Measurements from ENCODE around the gene CDADC1. TPM values are rescaled to one million over a fixed set of nuclear protein-coding genes. Genes with fewer than 3 reads are reported as not detected.

CDADC1 gene
- total RNA-seq (2021) (2.9 to 4.9 TPM (median 4.0 TPM) in 3 replicates), Bru-seq, nascent RNA (percentile 54 among the genes with signal in this experiment)
- long read RNA-seq, experiment 1, partial matches to known transcripts = 4 of 12 reads
- long read RNA-seq, experiment 1, other reads (novel, unspliced or antisense) = 5 of 12 reads
- long read RNA-seq, experiment 2, partial matches to known transcripts = 2 of 6 reads
- long read RNA-seq, experiment 2, other reads (novel, unspliced or antisense) = 2 of 6 reads
- long read RNA-seq, experiment 3, partial matches to known transcripts = 5 of 12 reads
- long read RNA-seq, experiment 3, other reads (novel, unspliced or antisense) = 4 of 12 reads

- peak; percentile 99 for DNase-seq (ENCODE audit: low spot score)
- ATAC-seq = peak; percentile 95
- TF ChIP-seq CREB1 (CRISPR knock-in tag; IDR thresholded peaks at IDR 0.05) = peak; percentile 74; the same call in 1 of the 2 replicates
- TF ChIP-seq USF2 (CRISPR knock-in tag; IDR thresholded peaks at IDR 0.05) = 0 out of 2 replicates have a peak, but pooled peaks have one; percentile 10
- TF ChIP-seq MAX (CRISPR knock-in tag; IDR thresholded peaks at IDR 0.05) = peak; percentile 45; the same call in 1 of the 2 replicates
- TF ChIP-seq E2F5 (CRISPR knock-in tag; IDR thresholded peaks at IDR 0.05) = peak; percentile 36; the same call in 1 of the 2 replicates
- no peak for TF ChIP-seq PRRX2 (CRISPR knock-in tag; IDR thresholded peaks at IDR 0.05)
- peak; percentile 99 for TF ChIP-seq CREM (CRISPR knock-in tag; IDR thresholded peaks at IDR 0.05)
- TF ChIP-seq FOXK1 (CRISPR knock-in tag; IDR thresholded peaks at IDR 0.05) = peak; percentile 78
- TF ChIP-seq USF1 (CRISPR knock-in tag; IDR thresholded peaks at IDR 0.05) = 0 out of 2 replicates have a peak, but pooled peaks have one; percentile 18
- no peak for TF ChIP-seq ZNF425 (CRISPR knock-in tag; conservative IDR thresholded peaks at IDR 0.05)
- TF ChIP-seq ZBTB21 (CRISPR knock-in tag; IDR thresholded peaks at IDR 0.05; ENCODE audit: borderline replicate concordance) = peak; percentile 32; the same call in 1 of the 2 replicates
- no peak for TF ChIP-seq AFF4 (CRISPR knock-in tag; IDR thresholded peaks at IDR 0.05; ENCODE audit: borderline replicate concordance)
- TF ChIP-seq PRDM15 (CRISPR knock-in tag; IDR thresholded peaks at IDR 0.05) = peak; percentile 98
- TF ChIP-seq SMAD4 (CRISPR knock-in tag; IDR thresholded peaks at IDR 0.05) = no peak
- TF ChIP-seq SP1 (CRISPR knock-in tag; conservative IDR thresholded peaks at IDR 0.05) = peak; percentile 93
- Mint-ChIP-seq H3K27me3 (ENCODE audit: low read depth) (peaks cover 18% of the 10 kb centered on the region; the same call in 1 of the 2 replicates), H3K4me3 (peak within 1 kb of the TSS; percentile 95), H3K4me1 (peaks cover 12% of the 10 kb centered on the region), H3K27ac (peak within 1 kb of the TSS; percentile 97), H3K9me3 (no peaks in the 10 kb centered on the region), H3K36me3 (no peaks in the 10 kb centered on the region)
- POLR2A ChIA-PET = interaction anchor here (0.7 to 1.2 kb wide), 3 partner anchors 31 to 33 kb away, joined by 3 to 4 read pairs (median 3); no protein-coding TSS in a partner anchor
- CTCF ChIA-PET = interaction anchor here (0.5 to 2.3 kb wide), 9 partner anchors 8 to 557 kb away, joined by 3 to 41 read pairs (median 5); no protein-coding TSS in a partner anchor
Measured at GRCh38 chr13:49247643-49248621, at the start of gene CDADC1. TSS of gene CDADC1 (plus strand) at chr13:49247925. CDS start at chr13:49248038, 113 bp downstream.

All from WTC11 (cell line).